Measurements from ENCODE around the gene SIK2. TPM values are rescaled to one million over a fixed set of nuclear protein-coding genes. Genes with fewer than 3 reads are reported as not detected.

Gene SIK2
- total RNA-seq, 2 donors from 2014 or later = 16.2 to 21.3 TPM

GRCh38 chr11:111723595-111723994 lies 121.3 kb downstream of the SIK2 start:
- Histone ChIP-seq H3K9ac (ENCODE audit: low read depth in 2 of 2, low read length in 2 of 2) (no peak overlapping the region), H3K4me3 (no peak overlapping the region), H3K36me3 (peaks cover 24% of the 10 kb centered on the region), H3K27ac (no peak overlapping the region), H3K9me3 (no peaks in the 10 kb centered on the region), H3K27me3 (no peaks in the 10 kb centered on the region), H3K4me1 (no peaks in the 10 kb centered on the region)
- DNase-seq = no peak
- TF ChIP-seq CTCF (IDR thresholded peaks at IDR 0.05) = no peak
- intact Hi-C loops (cut with DNase I) = no loop called here

GRCh38 chr11:111724615-111725129 lies 122.4 kb downstream of the SIK2 start:
- intact Hi-C loops (cut with DNase I) = no loop called here
- no peak for DNase-seq
- Histone ChIP-seq H3K4me3 (no peak overlapping the region), H3K4me1 (no peaks in the 10 kb centered on the region), H3K9ac (ENCODE audit: low read depth in 2 of 2, low read length in 2 of 2) (no peak overlapping the region), H3K36me3 (peaks cover 22% of the 10 kb centered on the region), H3K9me3 (no peaks in the 10 kb centered on the region), H3K27ac (no peak overlapping the region), H3K27me3 (no peaks in the 10 kb centered on the region)
- no peak for TF ChIP-seq CTCF (IDR thresholded peaks at IDR 0.05)

GRCh38 chr11:111725621-111726020 lies 123.4 kb downstream of the SIK2 start:
- Histone ChIP-seq H3K4me1 (no peaks in the 10 kb centered on the region), H3K27me3 (no peaks in the 10 kb centered on the region), H3K36me3 (peaks cover 14% of the 10 kb centered on the region), H3K9me3 (no peaks in the 10 kb centered on the region), H3K4me3 (no peak overlapping the region), H3K27ac (no peak overlapping the region), H3K9ac (ENCODE audit: low read depth in 2 of 2, low read length in 2 of 2) (no peak overlapping the region)
- no peak for TF ChIP-seq CTCF (IDR thresholded peaks at IDR 0.05)
- no peak for DNase-seq
- intact Hi-C loops (cut with DNase I) = no loop called here

- Histone ChIP-seq H3K4me3 (no peak overlapping the region), H3K9me3 (no peaks in the 10 kb centered on the region), H3K4me1 (no peaks in the 10 kb centered on the region), H3K27me3 (no peaks in the 10 kb centered on the region), H3K27ac (no peak overlapping the region), H3K9ac (ENCODE audit: low read depth in 2 of 2, low read length in 2 of 2) (no peak overlapping the region), H3K36me3 (peaks cover 7% of the 10 kb centered on the region)
- no peak for DNase-seq
- TF ChIP-seq CTCF (IDR thresholded peaks at IDR 0.05) = no peak
- intact Hi-C loops (cut with DNase I) = no loop called here
Observed at GRCh38 chr11:111726301-111726713, 124.1 kb downstream of the SIK2 start.

GRCh38 chr11:111727431-111727830 lies 125.2 kb downstream of the SIK2 start:
- no peaks in the 10 kb centered on the region for H3K4me1 ChIP-seq
- no peaks in the 10 kb centered on the region for H3K36me3 ChIP-seq
- intact Hi-C loops (cut with DNase I) = no loop called here
- TF ChIP-seq CTCF (IDR thresholded peaks at IDR 0.05) = no peak
- no peak overlapping the region for H3K4me3 ChIP-seq
- H3K27ac ChIP-seq = no peak overlapping the region
- H3K9ac ChIP-seq (ENCODE audit: low read depth in 2 of 2, low read length in 2 of 2) = no peak overlapping the region
- H3K27me3 ChIP-seq = no peaks in the 10 kb centered on the region
- no peak for DNase-seq
- no peaks in the 10 kb centered on the region for H3K9me3 ChIP-seq

Measured in colonic mucosa (tissue), 4 donors.